ENCODE data around the gene AGBL3.

AGBL3 gene

DNA sequence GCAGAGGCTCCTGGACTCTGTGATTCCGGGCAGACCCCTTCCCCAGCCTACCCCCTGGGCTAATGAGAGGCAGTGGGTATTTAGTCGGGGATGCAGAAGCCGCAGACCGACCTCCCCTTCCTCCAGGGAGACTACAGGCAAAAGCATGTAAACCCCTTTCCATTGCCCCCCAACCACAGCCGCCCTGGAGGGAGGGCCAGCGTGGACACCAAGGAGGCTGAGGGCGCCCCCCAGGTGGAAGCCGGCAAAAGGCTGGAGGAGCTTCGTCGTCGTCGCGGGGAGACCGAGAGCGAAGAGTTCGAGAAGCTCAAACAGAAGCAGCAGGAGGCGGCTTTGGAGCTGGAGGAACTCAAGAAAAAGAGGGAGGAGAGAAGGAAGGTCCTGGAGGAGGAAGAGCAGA, 39.0 kb upstream of the AGBL3 start:
- H3K4me1 ChIP-seq (ENCODE audit: control insufficient read depth, insufficient read depth, low read length) = no peaks in the 10 kb centered on the region

DNA sequence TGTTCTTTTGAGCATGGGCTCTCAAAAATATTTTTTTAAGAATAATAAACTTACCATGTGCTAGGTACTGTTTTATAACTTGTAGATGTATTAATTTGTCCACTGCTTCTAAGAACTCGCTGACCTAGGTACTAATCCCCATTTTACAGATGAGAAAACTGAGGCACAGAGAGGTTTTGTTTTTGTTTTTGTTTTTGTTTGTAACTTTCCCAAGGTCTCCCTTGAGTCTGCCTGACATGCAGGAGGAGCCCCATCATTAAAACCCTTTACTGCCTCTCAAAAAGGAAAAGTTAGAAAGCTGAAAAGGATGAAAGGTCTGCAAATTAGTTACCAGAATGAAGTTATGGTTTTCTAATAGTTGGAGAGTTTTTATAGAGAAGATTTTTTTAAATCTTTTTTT, 38.5 kb upstream of the AGBL3 start:
- H3K4me1 ChIP-seq (ENCODE audit: control insufficient read depth, insufficient read depth, low read length) = no peaks in the 10 kb centered on the region
- H3K4me3 ChIP-seq (ENCODE audit: low read length) = no peak overlapping the region
- no peaks in the 10 kb centered on the region for H3K9me3 ChIP-seq (ENCODE audit: control insufficient read depth, low read length)
- no peaks in the 10 kb centered on the region for H3K36me3 ChIP-seq (ENCODE audit: control insufficient read depth, insufficient read depth, low read length)
- no peaks in the 10 kb centered on the region for H3K27me3 ChIP-seq (ENCODE audit: control insufficient read depth, insufficient read depth, low read length)
- H3K9ac ChIP-seq (ENCODE audit: low read length) = no peak overlapping the region

More for the DNA sequence above, 39.0 kb upstream of the AGBL3 start:
- H3K9ac ChIP-seq (ENCODE audit: low read length) = no peak overlapping the region
- no peak overlapping the region for H3K4me3 ChIP-seq (ENCODE audit: low read length)
- no peaks in the 10 kb centered on the region for H3K27me3 ChIP-seq (ENCODE audit: control insufficient read depth, insufficient read depth, low read length)
- no peaks in the 10 kb centered on the region for H3K36me3 ChIP-seq (ENCODE audit: control insufficient read depth, insufficient read depth, low read length)
- no peaks in the 10 kb centered on the region for H3K9me3 ChIP-seq (ENCODE audit: control insufficient read depth, low read length)

DNA sequence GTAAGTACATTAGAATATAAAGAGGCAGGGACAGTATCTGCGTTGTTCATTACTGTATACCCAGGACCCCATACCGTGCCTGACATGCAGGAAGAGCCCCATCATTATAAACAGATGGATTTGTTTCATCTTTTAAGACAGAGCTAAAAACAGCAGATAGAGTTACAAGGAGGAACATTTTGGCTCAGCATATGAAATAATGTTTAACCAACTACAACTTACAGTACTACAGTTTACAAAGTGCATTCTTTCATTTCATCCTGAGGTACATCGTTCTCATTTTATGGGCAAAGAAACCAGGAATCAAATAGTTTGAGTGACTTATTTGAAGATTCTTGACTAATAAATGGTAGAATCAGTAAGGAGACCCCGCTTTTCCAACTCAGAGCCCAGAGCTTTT, 38.1 kb upstream of the AGBL3 start:
- Histone ChIP-seq H3K27me3 (ENCODE audit: control insufficient read depth, insufficient read depth, low read length) (no peaks in the 10 kb centered on the region), H3K36me3 (ENCODE audit: control insufficient read depth, insufficient read depth, low read length) (no peaks in the 10 kb centered on the region), H3K4me1 (ENCODE audit: control insufficient read depth, insufficient read depth, low read length) (no peaks in the 10 kb centered on the region), H3K9me3 (ENCODE audit: control insufficient read depth, low read length) (no peaks in the 10 kb centered on the region), H3K9ac (ENCODE audit: low read length) (no peak overlapping the region), H3K4me3 (ENCODE audit: low read length) (no peak overlapping the region)

DNA sequence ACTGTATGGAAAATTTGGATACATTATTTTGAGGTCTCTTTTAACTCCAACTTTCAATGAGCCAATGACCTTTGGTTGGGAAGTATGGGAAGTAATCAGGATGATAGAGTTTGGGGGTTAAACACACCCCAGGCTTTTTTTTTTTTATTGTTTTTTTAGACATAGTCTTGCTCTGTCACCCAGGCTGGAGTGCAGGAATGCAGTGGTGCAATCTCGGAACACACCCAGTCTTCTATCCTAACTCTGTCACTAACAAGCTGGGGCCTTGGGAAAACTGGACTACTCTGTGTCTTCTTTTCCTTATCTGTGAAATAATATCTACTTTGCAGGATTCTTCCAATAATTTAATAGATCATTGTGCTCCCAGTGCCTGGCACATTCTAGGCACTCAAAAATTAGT, 37.6 kb upstream of the AGBL3 start:
- no peaks in the 10 kb centered on the region for H3K36me3 ChIP-seq (ENCODE audit: control insufficient read depth, insufficient read depth, low read length)
- H3K9ac ChIP-seq (ENCODE audit: low read length) = no peak overlapping the region
- no peaks in the 10 kb centered on the region for H3K9me3 ChIP-seq (ENCODE audit: control insufficient read depth, low read length)
- H3K4me3 ChIP-seq (ENCODE audit: low read length) = no peak overlapping the region
- no peaks in the 10 kb centered on the region for H3K4me1 ChIP-seq (ENCODE audit: control insufficient read depth, insufficient read depth, low read length)
- no peaks in the 10 kb centered on the region for H3K27me3 ChIP-seq (ENCODE audit: control insufficient read depth, insufficient read depth, low read length)

DNA sequence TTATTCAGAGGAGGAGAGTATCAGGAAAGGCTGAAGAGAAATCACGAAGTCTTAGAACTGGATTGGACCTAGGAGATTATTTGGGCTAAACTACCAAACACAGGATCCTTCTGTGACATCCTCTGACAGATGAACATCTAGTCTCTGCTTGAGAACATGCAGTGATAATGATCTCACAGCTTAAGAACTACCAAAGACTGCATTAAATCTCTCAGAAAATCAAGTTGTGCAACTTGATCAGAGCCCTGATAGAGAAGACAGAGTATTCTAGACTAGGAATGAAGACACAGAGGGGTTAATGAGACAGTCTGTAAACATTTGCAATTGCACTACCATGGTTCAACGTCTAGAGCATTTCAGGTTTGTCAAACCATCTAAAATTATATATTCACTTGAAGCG, 37.1 kb upstream of the AGBL3 start:
- Histone ChIP-seq H3K9me3 (ENCODE audit: control insufficient read depth, low read length) (no peaks in the 10 kb centered on the region), H3K4me3 (ENCODE audit: low read length) (no peak overlapping the region), H3K4me1 (ENCODE audit: control insufficient read depth, insufficient read depth, low read length) (no peaks in the 10 kb centered on the region), H3K9ac (ENCODE audit: low read length) (no peak overlapping the region), H3K36me3 (ENCODE audit: control insufficient read depth, insufficient read depth, low read length) (no peaks in the 10 kb centered on the region), H3K27me3 (ENCODE audit: control insufficient read depth, insufficient read depth, low read length) (no peaks in the 10 kb centered on the region)

DNA sequence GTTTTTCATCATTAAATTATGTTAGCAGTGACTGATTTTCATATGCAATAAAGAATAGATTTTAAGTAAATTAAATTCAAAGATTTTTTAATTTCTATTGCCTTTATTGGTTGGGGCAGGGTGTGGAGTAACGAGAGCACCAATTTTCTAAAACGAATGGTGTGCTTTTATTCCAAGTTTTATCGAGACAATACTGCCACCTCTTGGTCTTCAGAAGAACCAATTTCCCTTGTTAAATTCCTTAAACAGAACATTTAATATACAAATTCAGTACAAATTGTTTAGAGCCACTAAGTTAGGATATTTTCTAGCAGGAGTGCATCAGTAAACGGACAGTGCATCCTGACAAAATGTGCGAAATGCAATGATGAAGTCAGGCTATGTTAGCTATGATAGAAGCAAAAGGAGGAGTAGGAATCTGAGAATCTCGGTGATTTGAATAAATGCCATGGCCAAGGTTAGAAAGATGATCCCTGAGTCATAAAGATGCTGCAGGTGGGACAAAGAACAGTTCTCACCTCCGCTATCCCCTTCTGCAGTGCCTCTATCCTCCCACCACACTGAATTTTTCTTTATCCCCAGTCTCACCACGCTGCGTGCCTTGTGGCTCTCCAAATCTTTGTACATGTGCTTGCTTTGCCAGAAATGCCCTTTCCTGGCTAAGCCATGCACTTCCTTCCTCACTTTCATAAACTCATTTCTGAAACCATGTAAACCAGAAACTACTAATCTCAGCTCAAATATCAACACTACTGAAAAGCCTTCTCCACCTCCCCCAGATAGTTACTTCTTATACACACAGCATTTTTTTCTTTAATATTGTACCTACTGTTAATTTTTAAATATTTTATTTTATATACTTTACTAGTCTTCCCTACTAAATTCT, 31.9 kb upstream of the AGBL3 start:
- Histone ChIP-seq H3K27me3 (ENCODE audit: control insufficient read depth, insufficient read depth, low read length) (no peaks in the 10 kb centered on the region), H3K4me1 (ENCODE audit: control insufficient read depth, insufficient read depth, low read length) (no peaks in the 10 kb centered on the region), H3K9ac (ENCODE audit: low read length) (no peak overlapping the region), H3K4me3 (ENCODE audit: low read length) (no peak overlapping the region), H3K9me3 (ENCODE audit: control insufficient read depth, low read length) (no peaks in the 10 kb centered on the region), H3K36me3 (ENCODE audit: control insufficient read depth, insufficient read depth, low read length) (no peaks in the 10 kb centered on the region)

DNA sequence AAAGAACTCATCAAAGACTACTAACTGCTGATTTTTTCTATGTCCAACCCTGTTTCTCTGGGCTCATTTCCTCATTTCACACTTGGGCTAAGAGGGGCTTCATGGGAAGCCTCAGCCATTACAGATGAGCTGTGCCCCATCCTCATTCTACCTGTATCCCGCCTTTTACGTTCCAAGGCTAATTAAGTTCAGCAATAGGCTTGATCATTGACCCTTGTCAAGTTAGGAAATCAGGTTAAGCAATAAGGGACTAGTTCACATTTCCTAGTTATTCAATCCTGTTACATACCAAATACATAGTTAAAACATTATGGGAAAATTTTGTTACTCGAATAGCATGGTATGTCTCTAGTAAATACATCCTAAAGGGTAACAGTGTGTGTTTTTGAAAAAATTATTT, 29.3 kb upstream of the AGBL3 start:
- H3K9me3 ChIP-seq (ENCODE audit: control insufficient read depth, low read length) = no peaks in the 10 kb centered on the region
- H3K4me1 ChIP-seq (ENCODE audit: control insufficient read depth, insufficient read depth, low read length) = no peaks in the 10 kb centered on the region
- no peaks in the 10 kb centered on the region for H3K36me3 ChIP-seq (ENCODE audit: control insufficient read depth, insufficient read depth, low read length)
- no peak overlapping the region for H3K9ac ChIP-seq (ENCODE audit: low read length)
- no peak overlapping the region for H3K4me3 ChIP-seq (ENCODE audit: low read length)
- no peaks in the 10 kb centered on the region for H3K27me3 ChIP-seq (ENCODE audit: control insufficient read depth, insufficient read depth, low read length)

DNA sequence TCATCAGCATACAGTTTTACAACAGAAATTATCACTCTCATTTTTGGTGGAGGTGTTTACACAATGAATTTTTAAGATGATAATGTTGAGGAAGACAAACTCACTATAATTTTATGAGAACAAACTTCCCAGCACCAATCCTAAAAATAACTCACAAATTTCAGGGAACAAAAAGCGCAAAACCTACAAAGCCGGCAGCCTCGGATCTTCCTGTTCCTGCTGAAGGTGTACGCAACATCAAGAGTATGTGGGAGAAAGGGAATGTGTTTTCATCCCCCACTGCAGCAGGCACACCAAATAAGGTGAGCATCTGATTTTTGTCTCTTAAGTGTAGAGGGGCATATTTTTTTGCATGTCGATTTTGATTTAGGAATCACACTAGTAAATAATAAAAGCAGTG, 26.5 kb upstream of the AGBL3 start:
- Histone ChIP-seq H3K27me3 (ENCODE audit: control insufficient read depth, insufficient read depth, low read length) (no peaks in the 10 kb centered on the region), H3K4me3 (ENCODE audit: low read length) (no peak overlapping the region), H3K4me1 (ENCODE audit: control insufficient read depth, insufficient read depth, low read length) (no peaks in the 10 kb centered on the region), H3K36me3 (ENCODE audit: control insufficient read depth, insufficient read depth, low read length) (no peaks in the 10 kb centered on the region), H3K9ac (ENCODE audit: low read length) (no peak overlapping the region), H3K9me3 (ENCODE audit: control insufficient read depth, low read length) (no peaks in the 10 kb centered on the region)

DNA sequence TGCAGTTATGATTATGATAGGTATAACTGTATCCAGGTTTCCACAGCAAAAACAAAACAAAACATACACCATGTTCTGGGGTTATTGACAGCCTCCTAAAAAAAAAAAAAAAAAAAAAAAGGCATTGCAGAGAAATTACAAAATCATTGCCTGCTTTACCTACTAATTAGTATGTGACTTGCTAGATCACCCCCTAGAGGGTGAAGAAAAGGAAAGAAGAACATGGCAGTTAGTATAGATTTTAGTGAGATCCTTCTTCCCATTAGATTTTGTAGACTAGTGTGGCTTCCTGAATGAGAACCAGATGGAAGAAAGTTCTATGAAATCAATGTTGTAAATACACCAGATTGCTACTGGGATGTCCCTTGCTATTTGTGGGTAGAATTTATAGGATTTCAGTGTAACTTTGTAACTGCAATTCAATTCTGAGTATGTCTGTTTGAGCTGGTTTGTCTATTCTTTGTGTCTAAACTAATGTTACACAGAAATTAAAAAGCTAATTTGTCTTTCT, 24.0 kb upstream of the AGBL3 start:
- H3K36me3 ChIP-seq (ENCODE audit: control insufficient read depth, insufficient read depth, low read length) = no peaks in the 10 kb centered on the region
- no peak overlapping the region for H3K9ac ChIP-seq (ENCODE audit: low read length)
- no peak overlapping the region for H3K4me3 ChIP-seq (ENCODE audit: low read length)
- H3K4me1 ChIP-seq (ENCODE audit: control insufficient read depth, insufficient read depth, low read length) = no peaks in the 10 kb centered on the region
- H3K9me3 ChIP-seq (ENCODE audit: control insufficient read depth, low read length) = no peaks in the 10 kb centered on the region
- H3K27me3 ChIP-seq (ENCODE audit: control insufficient read depth, insufficient read depth, low read length) = no peaks in the 10 kb centered on the region

DNA sequence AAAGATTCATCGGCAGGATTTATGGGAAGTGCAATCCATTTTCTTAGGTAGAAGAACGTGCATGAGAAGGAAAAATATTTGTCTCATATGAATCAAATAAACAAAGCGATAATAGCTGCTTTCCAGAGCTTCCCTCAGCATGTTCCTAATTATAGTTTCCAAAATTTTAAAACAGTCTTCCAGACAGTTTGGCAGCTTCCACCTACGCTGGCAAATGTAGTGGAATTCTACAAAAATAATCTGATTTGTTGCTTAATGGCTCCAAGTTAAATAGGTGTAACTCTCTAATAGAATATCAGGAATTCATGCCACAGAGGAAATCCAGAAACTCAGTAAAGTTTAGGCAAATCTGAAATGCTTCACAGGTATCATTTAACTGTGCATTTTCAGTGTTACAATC, 23.3 kb upstream of the AGBL3 start:
- Histone ChIP-seq H3K4me3 (ENCODE audit: low read length) (no peak overlapping the region), H3K9me3 (ENCODE audit: control insufficient read depth, low read length) (no peaks in the 10 kb centered on the region), H3K27me3 (ENCODE audit: control insufficient read depth, insufficient read depth, low read length) (no peaks in the 10 kb centered on the region), H3K36me3 (ENCODE audit: control insufficient read depth, insufficient read depth, low read length) (no peaks in the 10 kb centered on the region), H3K9ac (ENCODE audit: low read length) (no peak overlapping the region), H3K4me1 (ENCODE audit: control insufficient read depth, insufficient read depth, low read length) (no peaks in the 10 kb centered on the region)

DNA sequence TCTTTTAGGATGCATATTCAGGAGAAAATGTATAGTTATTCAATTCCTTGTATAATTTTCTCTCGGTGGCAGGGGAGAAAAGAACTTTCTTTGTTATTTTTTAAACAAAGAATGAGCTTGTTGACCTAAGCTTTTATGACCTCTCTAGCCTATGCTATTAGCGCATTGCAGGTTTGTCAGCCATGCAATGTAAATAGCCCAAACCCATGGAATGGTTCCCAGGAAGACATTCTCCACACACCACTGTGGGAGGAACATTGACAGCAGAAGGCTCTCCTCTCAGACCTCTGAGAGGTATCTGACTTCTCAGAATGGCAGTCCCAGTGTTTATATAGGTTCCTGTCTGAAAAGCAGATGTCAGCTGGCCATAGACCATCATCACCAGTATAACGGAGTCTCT, 19.6 kb upstream of the AGBL3 start:
- Histone ChIP-seq H3K27me3 (ENCODE audit: control insufficient read depth, insufficient read depth, low read length) (no peaks in the 10 kb centered on the region), H3K9me3 (ENCODE audit: control insufficient read depth, low read length) (no peaks in the 10 kb centered on the region), H3K4me1 (ENCODE audit: control insufficient read depth, insufficient read depth, low read length) (no peaks in the 10 kb centered on the region), H3K36me3 (ENCODE audit: control insufficient read depth, insufficient read depth, low read length) (no peaks in the 10 kb centered on the region), H3K4me3 (ENCODE audit: low read length) (no peak overlapping the region), H3K9ac (ENCODE audit: low read length) (no peak overlapping the region)

DNA sequence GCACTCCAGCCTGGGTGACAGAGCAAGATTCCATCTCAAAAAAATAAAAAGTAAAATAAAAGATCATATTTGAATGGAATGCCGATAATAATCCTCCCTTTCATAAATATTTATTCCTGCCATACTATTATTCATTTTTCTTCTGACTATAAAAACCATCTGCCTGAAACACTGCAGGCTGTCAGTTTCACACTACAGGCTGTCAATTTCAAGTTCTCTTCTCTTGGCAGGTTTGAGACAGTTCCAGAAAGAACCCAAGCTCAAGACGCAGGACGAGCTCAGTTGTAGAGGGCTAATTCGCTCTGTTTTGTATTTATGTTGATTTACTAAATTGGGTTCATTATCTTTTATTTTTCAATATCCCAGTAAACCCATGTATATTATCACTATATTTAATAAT, 18.2 kb upstream of the AGBL3 start:
- Histone ChIP-seq H3K36me3 (ENCODE audit: control insufficient read depth, insufficient read depth, low read length) (no peaks in the 10 kb centered on the region), H3K4me1 (ENCODE audit: control insufficient read depth, insufficient read depth, low read length) (no peaks in the 10 kb centered on the region), H3K27me3 (ENCODE audit: control insufficient read depth, insufficient read depth, low read length) (no peaks in the 10 kb centered on the region), H3K9ac (ENCODE audit: low read length) (no peak overlapping the region), H3K4me3 (ENCODE audit: low read length) (no peak overlapping the region), H3K9me3 (ENCODE audit: control insufficient read depth, low read length) (no peaks in the 10 kb centered on the region)

All from mucosa of stomach (tissue), 1 donor.